HG02840 (cell line): ENCODE measurements around the gene APLNR.

Experiments used
- ATAC-seq: cut with Tn5 transposase; IDR thresholded peaks from one replicate; pipeline ENCODE4 v1.9.1; 2021; ENCODE audit warnings: mild to moderate bottlenecking, moderate library complexity, moderate number of reproducible peaks; ENCODE audit not compliant: unreplicated experiment, low FRiP score

APLNR gene

GRCh38 chr11:57222239-57222638 lies 14.8 kb downstream of the APLNR start:
- no peak for ATAC-seq

GRCh38 chr11:57219021-57219627 lies 17.9 kb downstream of the APLNR start:
- ATAC-seq, result no peak

GRCh38 chr11:57217053-57217452 lies 20.0 kb downstream of the APLNR start:
- ATAC-seq, result no peak

- ATAC-seq, result no peak
Measured at GRCh38 chr11:57216463-57216862, 20.6 kb downstream of the APLNR start.

GRCh38 chr11:57214494-57214893 lies 22.6 kb downstream of the APLNR start:
- no peak for ATAC-seq

GRCh38 chr11:57214098-57214417 lies 23.0 kb downstream of the APLNR start:
- no peak for ATAC-seq

- no peak for ATAC-seq
Measured at GRCh38 chr11:57213342-57214097, 23.5 kb downstream of the APLNR start.

GRCh38 chr11:57210781-57211180 lies 26.3 kb downstream of the APLNR start:
- no peak for ATAC-seq

- no peak for ATAC-seq
Measured at GRCh38 chr11:57207168-57207567, 29.9 kb downstream of the APLNR start.

GRCh38 chr11:57205041-57205641 lies 31.9 kb downstream of the APLNR start:
- ATAC-seq, result no peak

GRCh38 chr11:57203882-57204480 lies 33.1 kb downstream of the APLNR start:
- no peak for ATAC-seq

GRCh38 chr11:57203359-57203758 lies 33.7 kb downstream of the APLNR start:
- ATAC-seq, result no peak

GRCh38 chr11:57202281-57202680 lies 34.8 kb downstream of the APLNR start:
- ATAC-seq, result no peak

GRCh38 chr11:57200917-57201316 lies 36.1 kb downstream of the APLNR start:
- ATAC-seq, result no peak

GRCh38 chr11:57199330-57199729 lies 37.7 kb downstream of the APLNR start:
- no peak for ATAC-seq

GRCh38 chr11:57197762-57198161 lies 39.3 kb downstream of the APLNR start:
- ATAC-seq, result no peak

GRCh38 chr11:57196596-57196995 lies 40.5 kb downstream of the APLNR start:
- ATAC-seq, result no peak

- ATAC-seq, result no peak
Measured at GRCh38 chr11:57192316-57192715, 44.7 kb downstream of the APLNR start.

GRCh38 chr11:57191311-57192219 lies 45.5 kb downstream of the APLNR start:
- ATAC-seq, result no peak

GRCh38 chr11:57190548-57190947 lies 46.5 kb downstream of the APLNR start:
- no peak for ATAC-seq
